K562 (cell line): ENCODE results near the gene HCRT. TPM values are rescaled to one million over a fixed set of nuclear protein-coding genes. Genes with fewer than 3 reads are reported as not detected.

Source experiments
- ATF1 ChIP-seq, 2 experiments: fragments of 450-650 bp in 1 of 2; IDR thresholded peaks; 2 replicates each; pipeline ENCODE4 v1.6.1; 2016; ENCODE audit warnings: missing compliant biosample characterization in 1 of 2, missing genetic modification characterization in 1 of 2
- BHLHE40 ChIP-seq: IDR thresholded peaks from 2 replicates; pipeline ENCODE4 v1.6.1; 2011; ENCODE audit warnings: low read length, improper control_type of control experiment
- E2F3 ChIP-seq: fragments of 250-450 bp; sonication (Bioruptor Pico); IDR thresholded peaks from 2 replicates; pipeline ENCODE4 v1.4.0; 2020; ENCODE audit warnings: mild to moderate bottlenecking
- FOSL1 ChIP-seq: fragments of 200-800 bp; sonication (Bioruptor generic); conservative IDR thresholded peaks from 2 replicates; pipeline ENCODE4 v1.6.1; 2016; ENCODE audit warnings: missing genetic modification characterization, missing compliant biosample characterization
- KLF6 ChIP-seq: fragments of 250-450 bp; sonication (Bioruptor Pico); IDR thresholded peaks from 2 replicates; pipeline ENCODE4 v1.4.0; 2020; ENCODE audit warnings: mild to moderate bottlenecking, moderate library complexity, borderline replicate concordance
- LARP7 ChIP-seq: fragments of 450-650 bp; IDR thresholded peaks from 2 replicates; pipeline ENCODE4 v1.6.1; 2016
- MEIS2 ChIP-seq: fragments of 450-650 bp; IDR thresholded peaks from 2 replicates; pipeline ENCODE4 v1.6.1; 2014; ENCODE audit warnings: mild to moderate bottlenecking; ENCODE audit not compliant: partially characterized antibody
- PHF20 ChIP-seq: fragments of 450-650 bp; IDR thresholded peaks from 2 replicates; pipeline ENCODE4 v1.6.1; 2018; ENCODE audit not compliant: partially characterized antibody
- POLR2AphosphoS5 ChIP-seq: IDR thresholded peaks from 2 replicates; pipeline ENCODE4 v1.6.1; 2011; ENCODE audit warnings: mild to moderate bottlenecking, low read depth, low read length, moderate library complexity; ENCODE audit not compliant: control insufficient read depth, insufficient read depth
- SIN3A ChIP-seq, 2 experiments: fragments of 150-350 bp in 1 of 2; IDR thresholded peaks; 2 replicates each; pipeline ENCODE4 v1.6.1; 2011 to 2016; ENCODE audit warnings: borderline replicate concordance in 2 of 2, low read depth in 2 of 2, low read length in 2 of 2, mild to moderate bottlenecking in 2 of 2, moderate library complexity in 2 of 2; ENCODE audit not compliant: control insufficient read depth in 1 of 2
- ZBTB17 ChIP-seq: fragments of 450-650 bp; formaldehyde crosslinking; IDR thresholded peaks from 2 replicates; pipeline ENCODE4 v1.4.0; 2020; ENCODE audit warnings: mild to moderate bottlenecking
- polyA plus RNA-seq, 8 experiments: library from polyadenylated mRNA; depleted of rRNA in 4 of 8; stranded (reverse) in 5 of 8; unstranded in 3 of 8; fragments of >200 nt; fragmentation: Nextera tagmentation in 2 of 8; fragmentation: Illumina TruSeq in 1 of 8; extraction: Ambion mirVana in 2 of 8; extraction: Trizol in 1 of 8; gene quantifications; 2 replicates each; pipeline versions ENCODE4 v1.2.1 to v1.2.3, GENCODE V29; 2011 to 2014; ENCODE audit warnings: inconsistent platforms in 1 of 8, missing spikeins in 1 of 8
- total RNA-seq, 7 experiments: library from RNA; depleted of rRNA in 6 of 7; stranded (reverse); fragments of >200 nt in 6 of 7; fragmentation: Illumina TruSeq in 2 of 7; extraction: Trizol in 2 of 7; gene quantifications; 2 replicates each; pipeline versions ENCODE4 v1.2.1 to v1.2.3, GENCODE V29; 2011 to 2021; ENCODE audit warnings: low replicate concordance in 1 of 7
- TF ChIP-seq, protein P1 (sequence below): fragments of 250-450 bp; sonication (Bioruptor Pico); IDR thresholded peaks from 2 replicates; pipeline ENCODE4 v1.4.0; 2020
- TF ChIP-seq, protein P2 (sequence below): fragments of 450-650 bp; IDR thresholded peaks from 2 replicates; pipeline ENCODE4 v1.6.1; 2014; ENCODE audit warnings: low read depth, mild to moderate bottlenecking, moderate library complexity, borderline replicate concordance
- TF ChIP-seq, protein P3 (sequence below): fragments of 450-650 bp; formaldehyde crosslinking; IDR thresholded peaks from 2 replicates; pipeline ENCODE4 v1.4.0; 2020; ENCODE audit warnings: mild to moderate bottlenecking, moderate library complexity
- TF ChIP-seq, protein P4 (sequence below): fragments of 250-450 bp; sonication (Bioruptor Pico); IDR thresholded peaks from 2 replicates; pipeline ENCODE4 v1.8.0; 2022; ENCODE audit warnings: inconsistent platforms

HCRT gene
- total and polyA plus RNA-seq, 9 of the 15 experiments (the other 6 are each of a cell fraction or from before 2014, with no cell fraction given) = not detected

DNA sequence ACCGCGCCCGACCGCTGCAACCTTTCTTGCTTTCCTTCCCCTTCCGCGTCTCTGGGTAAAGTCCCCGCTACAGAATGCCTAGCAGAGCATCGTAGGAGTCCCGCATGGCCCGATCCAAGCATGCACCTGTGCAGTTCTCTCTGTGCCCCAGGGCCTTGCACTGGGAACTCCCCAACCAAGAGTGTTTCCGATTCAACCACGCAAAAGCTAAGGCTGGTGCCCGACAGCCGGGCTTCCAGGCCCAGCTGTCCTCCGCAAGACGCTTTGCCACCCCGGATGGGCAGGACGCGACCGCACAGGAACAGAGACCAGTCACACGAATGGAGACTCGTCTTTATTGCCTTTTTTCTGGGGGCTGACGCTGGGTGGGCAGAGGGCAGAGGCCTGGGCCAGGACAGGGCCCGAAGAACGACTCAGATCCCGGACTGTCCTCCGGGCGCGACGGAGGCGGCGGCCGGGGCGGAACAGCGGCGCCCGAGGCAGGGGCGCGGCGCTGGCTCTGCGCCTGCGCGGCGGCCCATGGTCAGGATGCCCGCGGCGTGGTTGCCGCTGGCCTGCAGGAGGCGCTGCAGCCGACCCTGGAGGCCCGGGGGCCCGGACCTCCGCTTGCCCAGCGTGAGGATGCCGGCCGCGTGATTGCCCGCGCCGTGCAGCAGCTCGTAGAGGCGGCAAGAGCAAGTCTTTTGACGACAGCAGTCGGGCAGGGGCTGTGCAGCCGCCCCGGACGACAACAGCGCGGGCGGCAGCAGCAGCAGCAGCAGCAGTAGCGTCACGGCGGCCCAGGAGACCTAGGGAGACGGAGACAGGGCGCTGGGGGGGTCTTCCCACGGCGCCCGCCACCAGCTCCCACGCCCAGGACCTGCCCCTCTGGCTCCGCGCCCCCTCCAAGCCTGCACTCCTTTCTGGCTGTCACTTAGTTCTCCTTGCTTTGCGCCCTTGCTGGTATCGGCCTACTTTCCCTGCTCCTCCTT lies 1.2 kb downstream of the HCRT start (continued):
- TF ChIP-seq, protein P1, sequence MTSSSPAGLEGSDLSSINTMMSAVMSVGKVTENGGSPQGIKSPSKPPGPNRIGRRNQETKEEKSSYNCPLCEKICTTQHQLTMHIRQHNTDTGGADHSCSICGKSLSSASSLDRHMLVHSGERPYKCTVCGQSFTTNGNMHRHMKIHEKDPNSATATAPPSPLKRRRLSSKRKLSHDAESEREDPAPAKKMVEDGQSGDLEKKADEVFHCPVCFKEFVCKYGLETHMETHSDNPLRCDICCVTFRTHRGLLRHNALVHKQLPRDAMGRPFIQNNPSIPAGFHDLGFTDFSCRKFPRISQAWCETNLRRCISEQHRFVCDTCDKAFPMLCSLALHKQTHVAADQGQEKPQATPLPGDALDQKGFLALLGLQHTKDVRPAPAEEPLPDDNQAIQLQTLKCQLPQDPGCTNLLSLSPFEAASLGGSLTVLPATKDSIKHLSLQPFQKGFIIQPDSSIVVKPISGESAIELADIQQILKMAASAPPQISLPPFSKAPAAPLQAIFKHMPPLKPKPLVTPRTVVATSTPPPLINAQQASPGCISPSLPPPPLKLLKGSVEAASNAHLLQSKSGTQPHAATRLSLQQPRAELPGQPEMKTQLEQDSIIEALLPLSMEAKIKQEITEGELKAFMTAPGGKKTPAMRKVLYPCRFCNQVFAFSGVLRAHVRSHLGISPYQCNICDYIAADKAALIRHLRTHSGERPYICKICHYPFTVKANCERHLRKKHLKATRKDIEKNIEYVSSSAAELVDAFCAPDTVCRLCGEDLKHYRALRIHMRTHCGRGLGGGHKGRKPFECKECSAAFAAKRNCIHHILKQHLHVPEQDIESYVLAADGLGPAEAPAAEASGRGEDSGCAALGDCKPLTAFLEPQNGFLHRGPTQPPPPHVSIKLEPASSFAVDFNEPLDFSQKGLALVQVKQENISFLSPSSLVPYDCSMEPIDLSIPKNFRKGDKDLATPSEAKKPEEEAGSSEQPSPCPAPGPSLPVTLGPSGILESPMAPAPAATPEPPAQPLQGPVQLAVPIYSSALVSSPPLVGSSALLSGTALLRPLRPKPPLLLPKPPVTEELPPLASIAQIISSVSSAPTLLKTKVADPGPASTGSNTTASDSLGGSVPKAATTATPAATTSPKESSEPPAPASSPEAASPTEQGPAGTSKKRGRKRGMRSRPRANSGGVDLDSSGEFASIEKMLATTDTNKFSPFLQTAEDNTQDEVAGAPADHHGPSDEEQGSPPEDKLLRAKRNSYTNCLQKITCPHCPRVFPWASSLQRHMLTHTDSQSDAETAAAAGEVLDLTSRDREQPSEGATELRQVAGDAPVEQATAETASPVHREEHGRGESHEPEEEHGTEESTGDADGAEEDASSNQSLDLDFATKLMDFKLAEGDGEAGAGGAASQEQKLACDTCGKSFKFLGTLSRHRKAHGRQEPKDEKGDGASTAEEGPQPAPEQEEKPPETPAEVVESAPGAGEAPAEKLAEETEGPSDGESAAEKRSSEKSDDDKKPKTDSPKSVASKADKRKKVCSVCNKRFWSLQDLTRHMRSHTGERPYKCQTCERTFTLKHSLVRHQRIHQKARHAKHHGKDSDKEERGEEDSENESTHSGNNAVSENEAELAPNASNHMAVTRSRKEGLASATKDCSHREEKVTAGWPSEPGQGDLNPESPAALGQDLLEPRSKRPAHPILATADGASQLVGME (CRISPR knock-in tag) = peak; percentile 71; the same call in 1 of the 2 replicates
- TF ChIP-seq SIN3A (IDR thresholded peaks at IDR 0.05; ENCODE audit: borderline replicate concordance in 2 of 2, control insufficient read depth in 1 of 2, low read depth in 2 of 2, low read length in 2 of 2) = no peak
- TF ChIP-seq, protein P2, sequence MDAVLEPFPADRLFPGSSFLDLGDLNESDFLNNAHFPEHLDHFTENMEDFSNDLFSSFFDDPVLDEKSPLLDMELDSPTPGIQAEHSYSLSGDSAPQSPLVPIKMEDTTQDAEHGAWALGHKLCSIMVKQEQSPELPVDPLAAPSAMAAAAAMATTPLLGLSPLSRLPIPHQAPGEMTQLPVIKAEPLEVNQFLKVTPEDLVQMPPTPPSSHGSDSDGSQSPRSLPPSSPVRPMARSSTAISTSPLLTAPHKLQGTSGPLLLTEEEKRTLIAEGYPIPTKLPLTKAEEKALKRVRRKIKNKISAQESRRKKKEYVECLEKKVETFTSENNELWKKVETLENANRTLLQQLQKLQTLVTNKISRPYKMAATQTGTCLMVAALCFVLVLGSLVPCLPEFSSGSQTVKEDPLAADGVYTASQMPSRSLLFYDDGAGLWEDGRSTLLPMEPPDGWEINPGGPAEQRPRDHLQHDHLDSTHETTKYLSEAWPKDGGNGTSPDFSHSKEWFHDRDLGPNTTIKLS = peak; percentile 57; the same call in 1 of the 2 replicates
- TF ChIP-seq POLR2AphosphoS5 = peak; percentile 41; the same call in 1 of the 2 replicates
- no peak for TF ChIP-seq ATF1 (CRISPR knock-in tag; IDR thresholded peaks at IDR 0.05)
- peak; percentile 55 for TF ChIP-seq ATF1 (tag; IDR thresholded peaks at IDR 0.05)
- TF ChIP-seq MEIS2 = peak; percentile 82
- TF ChIP-seq ZBTB17 (CRISPR knock-in tag) = 0 out of 2 replicates have a peak, but pooled peaks have one; percentile 43
- TF ChIP-seq FOSL1 (tag) = peak; percentile 4; the same call in 1 of the 2 replicates
- peak; percentile 61 for TF ChIP-seq PHF20
- peak; percentile 47; the same call in 1 of the 2 replicates for TF ChIP-seq KLF6 (CRISPR knock-in tag)
- TF ChIP-seq, protein P3, sequence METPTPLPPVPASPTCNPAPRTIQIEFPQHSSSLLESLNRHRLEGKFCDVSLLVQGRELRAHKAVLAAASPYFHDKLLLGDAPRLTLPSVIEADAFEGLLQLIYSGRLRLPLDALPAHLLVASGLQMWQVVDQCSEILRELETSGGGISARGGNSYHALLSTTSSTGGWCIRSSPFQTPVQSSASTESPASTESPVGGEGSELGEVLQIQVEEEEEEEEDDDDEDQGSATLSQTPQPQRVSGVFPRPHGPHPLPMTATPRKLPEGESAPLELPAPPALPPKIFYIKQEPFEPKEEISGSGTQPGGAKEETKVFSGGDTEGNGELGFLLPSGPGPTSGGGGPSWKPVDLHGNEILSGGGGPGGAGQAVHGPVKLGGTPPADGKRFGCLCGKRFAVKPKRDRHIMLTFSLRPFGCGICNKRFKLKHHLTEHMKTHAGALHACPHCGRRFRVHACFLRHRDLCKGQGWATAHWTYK (CRISPR knock-in tag) = peak; percentile 63; the same call in 1 of the 2 replicates
- TF ChIP-seq E2F3 (CRISPR knock-in tag) = peak; percentile 93
- peak; percentile 32; the same call in 1 of the 2 replicates for TF ChIP-seq BHLHE40
- TF ChIP-seq LARP7 = no peak
- TF ChIP-seq, protein P4, sequence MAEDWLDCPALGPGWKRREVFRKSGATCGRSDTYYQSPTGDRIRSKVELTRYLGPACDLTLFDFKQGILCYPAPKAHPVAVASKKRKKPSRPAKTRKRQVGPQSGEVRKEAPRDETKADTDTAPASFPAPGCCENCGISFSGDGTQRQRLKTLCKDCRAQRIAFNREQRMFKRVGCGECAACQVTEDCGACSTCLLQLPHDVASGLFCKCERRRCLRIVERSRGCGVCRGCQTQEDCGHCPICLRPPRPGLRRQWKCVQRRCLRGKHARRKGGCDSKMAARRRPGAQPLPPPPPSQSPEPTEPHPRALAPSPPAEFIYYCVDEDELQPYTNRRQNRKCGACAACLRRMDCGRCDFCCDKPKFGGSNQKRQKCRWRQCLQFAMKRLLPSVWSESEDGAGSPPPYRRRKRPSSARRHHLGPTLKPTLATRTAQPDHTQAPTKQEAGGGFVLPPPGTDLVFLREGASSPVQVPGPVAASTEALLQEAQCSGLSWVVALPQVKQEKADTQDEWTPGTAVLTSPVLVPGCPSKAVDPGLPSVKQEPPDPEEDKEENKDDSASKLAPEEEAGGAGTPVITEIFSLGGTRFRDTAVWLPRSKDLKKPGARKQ (CRISPR knock-in tag) = 0 out of 2 replicates have a peak, but pooled peaks have one; percentile 46
